ENCODE results near the gene P2RY6. TPM values are rescaled to one million over a fixed set of nuclear protein-coding genes. Genes with fewer than 3 reads are reported as not detected.

The P2RY6 gene
- total RNA-seq, 1 experiment from 2014 or later = 34.7 TPM

- no TSS peak for BruUV-seq (replicated peaks)
- Histone ChIP-seq H3K4me2 (no peak overlapping the region), H3K4me3 (no peak overlapping the region), H3K9me3 (ENCODE audit: insufficient read depth, low read depth) (no peaks in the 10 kb centered on the region), H3K79me2 (ENCODE audit: low read depth) (no peaks in the 10 kb centered on the region), H4K20me1 (ENCODE audit: insufficient read depth) (no peaks in the 10 kb centered on the region), H3K4me1 (replicated peaks; ENCODE audit: insufficient read depth) (peaks cover 56% of the 10 kb centered on the region), H3K27ac (peak overlapping the region; percentile 8; the same call in 1 of the 2 replicates), H2AFZ (no peak overlapping the region), H3K9me2 (ENCODE audit: insufficient read depth) (no peaks in the 10 kb centered on the region; the same call in 1 of the 2 replicates), H3K36me3 (ENCODE audit: low read depth) (no peaks in the 10 kb centered on the region), H3F3A (ENCODE audit: insufficient read depth, low read depth) (peaks cover 12% of the 10 kb centered on the region; the same call in 1 of the 2 replicates), H3K27me3 (ENCODE audit: insufficient read depth, low read depth) (no peaks in the 10 kb centered on the region)
- intact Hi-C loops (cut with micrococcal nuclease; ENCODE audit: unreplicated experiment) = loop anchor here (5.0 kb wide), 1 partner anchor 317 kb away; no protein-coding TSS in a partner anchor
- no peak for DNase-seq
- POLR2A ChIA-PET (ENCODE audit: unreplicated experiment) = interaction anchor here (0.6 kb wide), 1 partner anchor 517 kb away, joined by 13 read pairs; no protein-coding TSS in a partner anchor
- TF ChIP-seq EZH2 (IDR thresholded peaks at IDR 0.05; ENCODE audit: low read depth) (no peak), CTCF (conservative IDR thresholded peaks at IDR 0.05) (no peak)
- CTCF ChIA-PET = interaction anchor here (0.5 to 2.2 kb wide), 5 partner anchors 13 to 346 kb away, joined by 3 to 11 read pairs (median 4); no protein-coding TSS in a partner anchor
These were observed 32.5 kb upstream of the P2RY6 start for GRCh38 chr11:73239571-73240189.

- ChIA-PET CTCF (interaction anchor here (0.6 to 2.2 kb wide), 4 partner anchors 47 to 409 kb away, joined by 3 to 6 read pairs (median 4); no protein-coding TSS in a partner anchor), POLR2A (ENCODE audit: unreplicated experiment) (interaction anchor here (0.6 kb wide), 1 partner anchor 61 kb away, joined by 5 read pairs; no protein-coding TSS in a partner anchor)
- Histone ChIP-seq H3K4me2 (no peak overlapping the region), H3F3A (ENCODE audit: insufficient read depth, low read depth) (peaks cover 12% of the 10 kb centered on the region; the same call in 1 of the 2 replicates), H3K27me3 (ENCODE audit: insufficient read depth, low read depth) (no peaks in the 10 kb centered on the region), H3K4me1 (replicated peaks; ENCODE audit: insufficient read depth) (peaks cover 58% of the 10 kb centered on the region), H3K4me3 (no peak overlapping the region), H3K9me2 (ENCODE audit: insufficient read depth) (no peaks in the 10 kb centered on the region; the same call in 1 of the 2 replicates), H2AFZ (no peak overlapping the region), H3K27ac (peak overlapping the region; percentile 8; the same call in 1 of the 2 replicates), H3K79me2 (ENCODE audit: low read depth) (no peaks in the 10 kb centered on the region), H4K20me1 (ENCODE audit: insufficient read depth) (no peaks in the 10 kb centered on the region), H3K9me3 (ENCODE audit: insufficient read depth, low read depth) (no peaks in the 10 kb centered on the region), H3K36me3 (ENCODE audit: low read depth) (no peaks in the 10 kb centered on the region)
- DNase-seq = peak in 1 of 2 experiments; percentile 66
- TF ChIP-seq CTCF (conservative IDR thresholded peaks at IDR 0.05) = no peak
- TF ChIP-seq EZH2 (IDR thresholded peaks at IDR 0.05; ENCODE audit: low read depth) = no peak
- no TSS peak for BruUV-seq (replicated peaks)
- intact Hi-C loops (cut with micrococcal nuclease; ENCODE audit: unreplicated experiment) = no loop called here
These were observed 31.9 kb upstream of the P2RY6 start for GRCh38 chr11:73240190-73240781.

- no peak overlapping the region for H3K4me3 ChIP-seq
- no TSS peak for BruUV-seq (replicated peaks)
- H3K79me2 ChIP-seq (ENCODE audit: low read depth) = no peaks in the 10 kb centered on the region
- H3K27ac ChIP-seq = no peak overlapping the region
- H3K4me2 ChIP-seq = no peak overlapping the region
- H3K9me3 ChIP-seq (ENCODE audit: insufficient read depth, low read depth) = no peaks in the 10 kb centered on the region
- no peaks in the 10 kb centered on the region for H4K20me1 ChIP-seq (ENCODE audit: insufficient read depth)
- TF ChIP-seq EZH2 (IDR thresholded peaks at IDR 0.05; ENCODE audit: low read depth) (no peak), CTCF (conservative IDR thresholded peaks at IDR 0.05) (no peak)
- ChIA-PET POLR2A (ENCODE audit: unreplicated experiment) (no interaction called here), CTCF (no interaction called here)
- H3K36me3 ChIP-seq (ENCODE audit: low read depth) = no peaks in the 10 kb centered on the region
- H3K9me2 ChIP-seq (ENCODE audit: insufficient read depth) = no peaks in the 10 kb centered on the region
- DNase-seq = no peak
- H3K27me3 ChIP-seq (ENCODE audit: insufficient read depth, low read depth) = no peaks in the 10 kb centered on the region
- no peak overlapping the region for H2AFZ ChIP-seq
- intact Hi-C loops (cut with micrococcal nuclease; ENCODE audit: unreplicated experiment) = no loop called here
- H3F3A ChIP-seq (ENCODE audit: insufficient read depth, low read depth) = peaks cover 21% of the 10 kb centered on the region; the same call in 1 of the 2 replicates
- H3K4me1 ChIP-seq (replicated peaks; ENCODE audit: insufficient read depth) = peaks cover 53% of the 10 kb centered on the region
These were observed 30.8 kb upstream of the P2RY6 start for GRCh38 chr11:73241300-73241699.
